GM19452 (cell line): ENCODE data around the gene WSCD1.

Source experiments
- ATAC-seq: cut with Tn5 transposase; IDR thresholded peaks from one replicate; pipeline ENCODE4 v1.9.1; 2021; ENCODE audit not compliant: unreplicated experiment

WSCD1 gene

DNA sequence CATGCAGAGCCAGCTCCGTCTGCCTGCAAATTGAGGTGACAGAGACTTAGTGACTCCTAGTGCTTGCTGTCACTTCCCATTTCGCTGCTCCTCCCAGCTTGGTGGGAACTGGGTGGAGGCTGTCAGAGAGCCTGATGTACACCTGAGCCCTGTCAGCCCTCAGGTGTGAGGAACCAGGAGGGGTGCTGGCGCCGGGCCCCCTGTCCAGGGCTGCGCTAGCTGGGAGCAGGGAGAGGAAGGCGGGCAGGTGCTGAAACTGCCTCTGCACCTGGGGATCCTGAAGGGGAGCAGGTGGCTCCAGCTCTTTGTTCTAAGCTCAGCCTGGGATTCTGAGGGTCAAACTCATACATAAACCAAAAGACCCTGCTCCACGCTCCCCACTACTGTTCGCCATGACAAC lies 10.8 kb upstream of the WSCD1 start:
- no peak for ATAC-seq

DNA sequence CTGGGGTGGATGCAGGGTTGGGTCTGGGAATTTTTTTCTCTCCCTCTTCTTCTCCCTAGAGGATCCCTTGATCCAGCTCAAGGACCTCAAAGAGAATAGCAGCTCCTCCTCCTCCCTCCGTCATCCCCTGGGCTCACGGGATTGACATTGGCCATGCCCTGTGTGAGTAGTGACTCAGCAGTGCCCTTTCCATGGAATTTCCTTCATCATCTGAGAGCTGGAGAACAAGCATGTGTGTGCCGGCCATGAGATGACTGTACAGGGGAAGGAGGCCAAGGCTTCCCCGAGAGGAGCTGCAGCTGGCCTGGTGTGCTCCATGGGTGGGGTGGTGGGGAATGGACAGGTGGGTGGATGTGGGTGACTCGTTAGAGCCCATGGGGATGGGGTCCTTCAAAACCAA lies 8.9 kb upstream of the WSCD1 start:
- ATAC-seq = no peak

DNA sequence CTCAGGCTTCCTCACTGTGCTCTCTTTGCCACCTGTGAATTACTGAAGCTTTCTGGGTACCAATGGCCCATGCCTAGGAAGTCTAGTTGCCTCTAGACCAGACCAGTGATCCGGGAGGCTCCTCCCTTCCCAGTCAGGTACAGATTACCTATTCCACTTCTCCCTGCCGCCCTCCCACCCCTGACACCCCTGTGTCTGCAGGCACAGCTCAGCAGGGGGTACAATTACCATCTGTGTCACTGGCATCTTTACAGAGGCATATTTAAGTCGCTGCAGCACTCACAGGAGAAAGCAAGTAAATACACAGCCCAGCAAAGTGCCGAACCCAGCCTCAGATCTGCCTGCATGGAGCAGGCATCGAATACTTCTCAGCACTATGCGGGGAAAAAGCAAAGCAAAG lies 5.3 kb upstream of the WSCD1 start:
- no peak for ATAC-seq

DNA sequence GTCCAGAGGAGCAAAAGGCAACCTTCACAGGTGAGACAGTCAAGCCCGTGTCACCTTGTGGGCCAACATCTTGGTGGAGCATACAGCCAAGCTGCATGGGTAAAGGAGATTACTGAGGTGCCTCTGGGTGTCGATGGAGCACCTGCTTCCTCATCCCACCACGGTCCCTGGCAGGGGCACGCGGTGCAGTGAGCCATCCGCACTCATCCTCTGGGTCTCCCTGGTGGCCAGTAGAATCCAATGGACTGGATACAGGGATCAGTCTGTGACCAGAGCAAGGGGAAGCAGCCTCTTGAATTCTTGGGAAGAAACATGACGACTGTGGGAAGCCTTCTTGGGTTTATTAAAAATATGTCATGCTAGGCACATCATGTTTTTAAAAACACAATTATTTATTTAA lies 4.8 kb upstream of the WSCD1 start:
- no peak for ATAC-seq

DNA sequence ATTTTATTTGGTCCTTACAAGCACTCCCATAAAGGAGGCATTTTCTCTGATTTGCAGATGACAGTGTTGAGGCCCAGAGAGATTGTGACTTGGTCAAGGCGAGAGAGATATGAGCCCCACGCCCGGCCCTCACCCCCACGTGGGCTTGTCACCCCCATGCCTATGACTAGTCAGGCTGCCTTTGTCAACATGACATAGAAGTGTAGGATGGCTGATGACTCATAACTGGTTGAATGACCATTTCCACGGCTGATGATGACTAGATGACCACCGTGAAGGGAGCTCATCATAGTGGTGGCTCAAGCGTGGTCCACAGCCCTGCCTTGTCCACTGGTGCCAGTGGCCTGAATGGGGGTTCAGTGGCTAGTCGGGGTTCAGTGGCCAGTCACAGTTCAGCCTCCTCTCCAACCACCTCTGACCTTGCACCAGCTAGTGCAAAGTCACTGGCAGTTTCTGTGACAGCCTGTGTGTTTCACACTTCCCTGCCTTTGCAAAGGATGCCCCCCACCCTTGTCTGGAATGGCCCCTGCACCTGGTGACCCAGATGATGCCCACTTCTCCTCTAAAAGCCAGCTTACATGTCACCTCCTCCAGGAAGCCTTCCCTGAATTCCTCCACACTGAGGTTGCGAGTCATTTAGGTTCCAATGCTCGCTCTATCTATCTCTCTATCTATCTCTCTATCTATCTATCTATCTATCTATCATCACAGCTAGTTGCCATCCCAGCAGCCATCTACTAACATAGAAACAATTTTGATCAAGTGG lies 3.8 kb upstream of the WSCD1 start:
- no peak for ATAC-seq

DNA sequence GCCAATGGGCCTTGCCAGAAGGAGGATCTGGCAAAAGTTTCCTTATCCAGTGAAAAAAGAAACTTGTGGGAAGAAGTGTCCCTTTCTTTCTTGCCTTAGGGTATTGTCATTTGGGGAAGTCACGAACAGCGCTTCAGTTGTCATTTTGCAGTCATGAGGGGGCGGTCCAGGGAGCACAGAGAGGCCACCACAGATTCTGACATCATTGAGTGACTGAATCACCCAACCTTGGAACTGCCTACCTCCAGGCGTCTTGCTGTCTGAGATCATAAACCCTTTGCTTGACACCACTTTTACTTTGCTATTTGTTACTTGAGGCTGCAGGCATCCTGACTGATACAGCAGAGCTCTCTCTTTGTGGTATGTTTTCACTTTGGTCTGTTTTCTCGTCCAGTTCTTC lies 3.1 kb upstream of the WSCD1 start:
- ATAC-seq = no peak

DNA sequence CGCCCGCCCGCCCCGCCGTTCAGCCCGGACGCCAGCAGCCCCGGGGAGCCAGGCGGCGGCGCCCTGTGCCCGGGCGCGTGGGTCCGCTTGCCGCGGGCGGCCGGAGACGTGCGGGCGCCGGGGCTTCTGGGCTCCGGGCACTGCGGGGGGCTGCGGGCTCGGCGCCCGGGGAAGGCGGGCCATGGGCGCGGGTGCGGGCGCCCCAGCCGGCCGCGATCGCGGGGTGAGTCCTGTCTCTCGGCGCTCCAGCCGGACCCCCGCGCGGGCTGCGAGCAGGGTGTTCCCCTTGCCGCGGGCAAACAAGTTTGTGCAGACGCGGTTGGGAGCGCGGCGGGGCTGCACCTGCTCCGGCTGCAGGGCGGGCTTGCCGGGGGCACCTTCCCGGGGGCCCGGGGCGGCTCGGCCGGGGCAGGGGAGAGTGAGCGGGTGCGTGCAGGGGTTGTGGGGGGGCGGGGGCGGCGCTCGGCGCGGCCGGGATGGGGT lies 292 bp downstream of the WSCD1 start:
- ATAC-seq = no peak

DNA sequence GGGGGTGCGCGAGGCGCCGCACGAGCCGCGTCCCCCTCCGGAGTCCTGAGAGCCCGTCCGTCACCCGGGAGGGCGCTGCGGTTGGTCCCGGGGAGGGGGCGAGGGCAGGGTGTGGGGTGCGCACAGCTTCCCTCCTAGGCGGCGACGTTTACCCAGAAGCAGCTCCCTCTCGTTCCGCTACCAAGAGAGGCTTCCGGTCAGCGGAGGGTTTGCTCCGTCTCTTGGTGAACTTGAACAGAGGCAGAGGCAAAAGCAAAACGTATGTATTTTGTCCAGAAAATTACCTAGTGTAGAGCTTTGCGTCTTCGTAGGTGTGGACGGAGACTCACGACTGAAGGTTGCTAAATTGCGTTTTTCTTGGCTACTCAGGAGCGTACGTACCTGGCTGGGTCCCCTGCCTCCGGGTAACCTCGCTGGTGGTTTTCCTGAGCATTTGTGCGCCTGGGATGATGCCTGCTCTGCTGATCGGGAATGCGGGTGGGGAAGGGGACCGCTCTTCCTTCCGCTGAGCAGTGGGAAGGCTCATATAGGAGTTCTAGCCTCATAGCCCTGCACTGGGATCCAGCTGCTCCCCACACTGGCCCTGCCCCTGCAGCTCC lies 833 bp downstream of the WSCD1 start:
- ATAC-seq = no peak

DNA sequence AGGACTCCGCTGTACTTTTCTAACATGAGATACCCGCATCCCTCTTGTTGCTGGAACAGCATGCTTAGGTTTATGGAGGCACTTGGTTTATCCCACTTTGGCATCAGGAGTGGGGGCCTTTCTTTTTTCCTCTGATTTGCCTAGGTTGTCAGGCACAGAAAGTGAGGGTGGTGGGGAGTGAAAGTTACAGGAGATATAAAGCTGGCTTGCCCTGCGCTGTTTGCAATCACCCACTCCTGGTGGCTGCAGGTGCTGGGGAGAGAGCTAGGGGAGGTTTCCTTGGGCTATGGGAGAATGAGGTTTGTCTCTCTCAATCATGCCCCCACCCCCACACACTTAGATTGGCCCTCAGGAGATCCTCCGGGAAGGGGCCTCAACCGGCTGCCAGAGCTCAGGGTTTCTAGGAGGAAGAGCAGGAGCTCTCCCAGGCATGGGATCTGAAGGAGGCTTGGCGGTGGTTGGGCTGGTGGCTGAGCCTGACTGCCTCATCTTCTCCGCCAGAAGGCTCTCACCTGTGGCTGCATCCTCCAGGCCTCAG lies 1.4 kb downstream of the WSCD1 start:
- ATAC-seq = no peak

DNA sequence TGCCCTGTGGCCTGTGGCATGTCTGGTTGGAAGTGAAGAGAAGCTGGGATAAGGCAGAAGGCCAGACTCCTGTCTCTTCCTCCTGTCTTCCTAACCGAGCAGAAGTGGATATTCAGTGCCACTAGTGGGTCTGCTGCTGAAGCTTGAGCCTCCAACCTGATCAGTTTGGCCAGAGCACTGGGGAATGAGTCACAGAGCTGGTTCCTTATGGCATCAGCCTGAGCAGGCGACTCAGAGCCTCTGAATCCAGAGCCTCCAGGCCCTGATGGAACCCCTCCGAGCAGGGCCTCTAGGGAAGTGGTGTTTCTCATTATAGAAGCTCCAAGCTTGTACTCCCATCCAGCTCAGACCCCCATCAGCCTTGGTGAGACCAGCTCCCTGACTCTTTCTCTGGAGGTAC lies 2.0 kb downstream of the WSCD1 start:
- ATAC-seq = no peak

DNA sequence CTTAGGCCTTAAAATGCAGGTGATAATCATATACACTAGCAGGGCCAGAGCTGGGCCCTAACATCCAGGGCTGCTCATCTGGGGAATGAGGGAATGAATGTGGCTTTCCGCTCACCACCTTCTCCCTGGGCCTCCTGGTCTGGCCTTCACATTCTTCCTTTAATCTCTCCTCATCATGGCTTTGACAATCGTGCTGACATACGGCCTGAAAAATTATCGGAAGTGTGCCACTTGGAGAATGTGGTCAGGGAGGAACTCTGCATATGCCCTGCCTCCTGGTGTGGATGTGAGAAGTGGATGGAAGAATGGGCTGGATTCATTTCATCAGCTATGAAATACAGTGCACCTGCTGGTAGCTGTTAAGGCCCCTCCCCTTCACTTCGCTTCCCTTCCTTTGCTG lies 2.4 kb downstream of the WSCD1 start:
- no peak for ATAC-seq

DNA sequence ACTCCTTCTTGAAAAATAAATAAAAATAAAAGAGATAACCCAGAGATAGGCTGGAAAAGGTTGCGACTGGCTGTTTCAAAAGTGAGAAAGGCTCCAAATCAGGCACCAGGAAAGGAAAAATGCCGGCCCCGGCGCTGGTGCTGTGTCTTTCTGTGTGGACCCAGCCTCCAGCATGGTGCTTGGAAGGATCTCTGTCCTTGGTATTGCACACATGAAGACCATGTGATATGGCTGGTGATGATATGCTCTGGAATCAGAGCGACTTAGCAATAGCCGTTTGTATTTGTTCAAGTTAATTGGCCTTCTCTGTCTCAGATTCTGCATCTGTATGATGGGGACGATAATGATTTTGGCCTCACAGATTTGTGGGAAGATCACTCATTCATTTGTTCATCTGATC lies 3.4 kb downstream of the WSCD1 start:
- no peak for ATAC-seq

DNA sequence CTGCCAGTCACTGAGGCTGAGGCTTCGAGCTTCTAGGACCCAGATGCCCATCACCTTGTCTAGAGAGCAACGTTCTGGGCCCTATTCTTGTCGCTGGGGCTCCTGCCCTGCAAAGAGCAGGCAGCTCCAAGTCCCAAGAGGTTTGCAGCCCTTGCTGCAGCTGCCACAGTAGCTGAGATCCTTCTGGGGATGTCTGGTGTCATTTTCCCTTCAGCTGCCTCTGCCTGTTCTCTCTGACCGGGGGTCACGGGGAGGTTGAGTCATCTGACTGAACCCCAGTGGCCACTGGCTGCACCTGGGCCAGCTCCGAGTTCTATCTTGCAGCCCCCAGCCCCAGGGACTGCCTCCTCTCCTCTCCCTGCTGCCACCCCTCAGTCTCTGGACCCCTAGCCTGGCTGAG lies 4.9 kb downstream of the WSCD1 start:
- no peak for ATAC-seq

DNA sequence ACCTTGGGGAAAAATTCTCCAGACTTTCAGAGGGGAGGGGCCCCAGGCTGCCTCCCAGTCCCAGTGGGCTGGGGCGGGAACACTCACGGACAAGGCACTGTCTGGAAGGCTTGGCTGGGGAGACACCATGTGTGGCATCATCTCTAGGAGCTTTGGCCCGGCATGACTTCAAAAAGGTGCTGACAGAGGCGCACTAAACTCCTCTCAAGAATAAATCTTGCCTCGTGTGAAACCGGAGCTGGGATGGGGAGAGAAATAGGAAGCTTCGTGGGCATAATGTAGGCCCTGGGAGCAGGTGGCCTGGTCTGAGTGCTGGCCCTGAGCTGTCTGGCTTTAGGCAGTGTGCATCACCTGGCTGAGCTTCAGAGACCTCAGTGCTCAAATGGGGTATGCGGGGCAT lies 5.7 kb downstream of the WSCD1 start:
- ATAC-seq = no peak

DNA sequence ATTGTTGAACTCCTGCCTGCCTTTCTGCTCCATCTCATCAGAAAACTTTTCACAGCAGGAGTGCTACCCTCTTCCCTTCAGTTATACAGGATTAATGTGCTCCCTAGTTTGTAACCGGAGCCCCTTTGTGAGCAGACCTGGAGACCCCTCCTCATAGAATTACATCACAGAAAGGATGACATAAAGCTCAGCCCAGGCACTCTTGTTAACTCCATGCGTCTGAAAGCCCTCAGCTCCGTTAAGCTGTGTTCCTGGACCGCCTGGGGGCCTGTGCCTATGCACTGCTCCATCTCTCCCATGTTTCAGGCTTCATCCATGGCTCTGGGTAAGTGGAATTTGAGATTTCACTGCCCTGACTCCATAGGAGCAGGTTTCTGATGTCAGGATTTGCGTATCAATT lies 7.6 kb downstream of the WSCD1 start:
- no peak for ATAC-seq

DNA sequence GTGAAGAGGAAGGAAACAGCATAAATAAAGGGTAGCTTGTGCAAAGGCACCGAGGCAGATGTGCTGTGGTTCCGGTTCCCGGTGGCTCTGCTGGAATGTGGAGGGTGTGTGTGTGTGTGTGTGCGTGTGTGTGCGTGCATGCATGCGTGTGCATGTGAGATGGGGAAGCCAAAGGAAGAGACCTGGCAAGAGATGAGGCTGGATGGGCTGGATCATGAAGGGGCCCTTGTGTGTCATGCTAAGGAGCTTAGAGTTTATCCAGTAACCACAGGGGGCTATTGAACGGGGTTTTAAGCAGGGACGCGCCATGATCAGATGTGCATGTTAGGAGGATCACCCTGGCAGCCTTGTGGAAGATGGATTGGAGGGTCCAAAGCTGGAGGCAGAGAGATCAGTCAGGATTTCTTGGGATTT lies 8.3 kb downstream of the WSCD1 start:
- no peak for ATAC-seq

DNA sequence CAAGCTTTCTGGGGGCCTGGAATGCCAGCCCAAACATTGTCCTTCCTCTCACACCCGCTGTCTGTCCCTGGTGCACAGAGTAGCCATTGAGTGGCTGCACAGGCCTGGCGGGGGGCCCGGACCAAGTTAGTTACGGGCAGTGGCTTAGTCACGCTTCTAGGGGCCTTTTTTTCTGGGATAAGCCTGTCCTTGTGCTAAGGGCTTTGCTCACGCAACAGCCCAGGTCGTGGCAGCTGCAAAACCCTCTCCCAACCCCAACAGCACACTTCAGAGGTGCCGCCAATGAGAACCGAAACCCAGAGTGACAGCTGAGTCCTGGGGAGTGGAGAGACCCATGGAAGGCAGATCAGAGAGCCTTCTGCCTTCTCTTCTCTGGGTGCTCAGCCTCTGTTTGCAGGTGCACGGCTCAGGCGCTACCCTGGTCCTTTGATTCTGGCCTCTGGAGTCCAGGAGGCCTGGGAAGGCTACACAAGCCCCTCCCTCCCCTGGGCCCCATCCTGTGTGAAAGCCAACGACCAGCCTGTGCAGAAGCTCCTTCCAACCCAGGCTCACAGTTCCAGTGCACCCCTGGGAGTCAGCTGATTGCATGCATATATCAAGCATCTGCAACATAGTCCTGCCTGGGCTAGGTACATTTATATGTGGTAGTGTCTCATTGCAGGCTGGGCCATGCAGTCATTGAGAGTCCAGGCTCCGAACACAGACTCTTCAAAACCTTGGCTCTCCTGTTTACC lies 9.1 kb downstream of the WSCD1 start:
- no peak for ATAC-seq

DNA sequence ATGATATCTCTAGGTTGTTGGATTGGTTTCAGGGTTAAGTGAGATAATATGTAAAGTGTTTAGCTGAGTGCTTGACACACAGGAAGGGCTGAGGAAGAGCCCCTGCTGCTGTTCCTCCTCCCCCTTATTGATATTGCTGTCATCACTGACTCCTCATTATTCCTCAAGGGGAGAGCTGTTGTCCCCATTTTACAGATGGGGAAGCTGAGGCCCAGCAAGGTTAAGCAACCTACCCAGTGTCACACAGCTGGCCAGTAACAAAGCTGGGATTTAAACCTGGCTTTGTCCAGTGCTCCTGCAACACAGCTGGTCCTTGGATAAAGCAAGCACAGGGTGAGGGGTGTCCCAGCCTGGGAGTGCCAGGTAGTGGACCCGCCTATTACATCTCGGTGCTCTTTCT lies 9.8 kb downstream of the WSCD1 start:
- no peak for ATAC-seq

DNA sequence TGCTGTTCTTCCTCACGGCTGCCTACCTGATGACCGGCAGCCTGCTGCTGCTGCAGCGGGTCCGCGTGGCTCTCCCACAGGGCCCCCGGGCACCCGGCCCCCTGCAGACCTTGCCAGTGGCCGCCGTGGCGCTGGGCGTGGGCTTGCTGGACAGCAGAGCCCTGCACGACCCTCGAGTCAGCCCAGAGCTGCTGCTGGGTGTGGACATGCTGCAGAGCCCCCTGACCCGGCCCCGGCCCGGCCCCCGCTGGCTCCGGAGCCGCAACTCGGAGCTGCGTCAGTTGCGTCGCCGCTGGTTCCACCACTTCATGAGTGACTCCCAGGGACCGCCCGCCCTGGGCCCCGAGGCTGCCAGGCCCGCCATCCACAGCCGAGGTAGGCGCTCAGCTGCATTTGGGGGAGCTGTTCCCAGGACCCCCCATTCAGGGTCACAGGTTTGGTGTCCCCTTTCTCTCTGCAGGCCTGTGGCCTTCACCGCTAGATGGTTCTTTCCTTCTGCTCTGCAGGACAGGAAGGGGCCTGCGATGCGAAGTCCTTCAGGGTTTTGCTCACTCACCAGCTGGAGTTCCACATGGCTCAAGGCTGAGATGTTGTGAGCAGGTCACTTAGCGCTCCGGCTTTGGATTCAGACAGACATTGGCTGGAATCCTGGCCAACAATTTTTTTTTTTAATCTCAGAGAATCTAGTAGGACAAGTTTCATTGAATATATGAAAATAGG lies 10.7 kb downstream of the WSCD1 start:
- no peak for ATAC-seq

DNA sequence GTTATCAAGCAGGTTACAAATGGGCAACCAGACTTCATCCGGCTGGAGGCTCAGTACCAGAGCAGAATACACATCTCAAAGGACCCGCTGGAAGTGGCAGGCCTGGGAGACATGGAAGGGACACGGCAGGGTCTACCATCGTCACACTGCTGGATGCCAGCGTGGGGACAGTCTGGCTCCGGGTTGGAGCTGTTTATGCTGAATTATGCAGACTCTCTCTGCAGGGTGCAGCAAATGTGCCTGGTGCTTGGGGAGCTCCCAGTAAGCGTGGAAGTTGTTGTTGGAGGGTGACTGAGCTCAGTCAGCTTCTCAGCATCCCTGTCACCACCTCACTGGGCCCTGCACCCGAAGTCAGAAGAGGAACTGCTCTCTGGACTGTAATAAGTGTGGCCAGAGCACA lies 12.2 kb downstream of the WSCD1 start:
- no peak for ATAC-seq
